NCI-H2081 (cell line): ENCODE results near the gene TMC3.
"Not testable (repeated sequence)": the region's sequence is repeated elsewhere in the genome, so short reads cannot be mapped to it uniquely, and the experiment has no call there.

Source experiments
- DNase-seq, 2 experiments: peaks; one replicate each; lab custom pipeline; 2025; lab: John Stamatoyannopoulos, UW

TMC3 gene

GRCh38 chr15:81384891-81385720, 11.1 kb upstream of the TMC3 start:
- DNase-seq, result peak in 1 of 2 experiments; percentile 22

DNA sequence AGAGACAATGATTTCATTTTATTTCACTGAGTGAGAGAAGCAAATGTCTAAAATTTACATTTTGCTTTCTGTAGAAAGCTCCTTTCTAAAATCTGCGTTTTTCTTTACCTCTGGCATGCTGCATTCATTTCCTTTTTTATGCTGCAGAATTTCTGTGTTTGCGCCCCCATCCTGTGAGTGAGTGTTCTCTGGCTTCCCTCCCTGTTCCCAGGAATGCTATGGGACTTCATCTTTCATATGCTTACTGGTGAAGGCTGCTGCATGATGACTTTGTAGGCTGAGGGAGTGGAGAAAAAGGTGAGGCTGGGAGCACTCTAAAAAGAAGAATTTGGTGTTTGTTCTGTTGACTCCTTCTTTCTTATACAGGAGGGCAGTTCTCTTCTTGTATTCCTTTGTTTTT, 7.7 kb upstream of the TMC3 start:
- no peak for DNase-seq

GRCh38 chr15:81380668-81381067, 6.7 kb upstream of the TMC3 start:
- no peak for DNase-seq

DNA sequence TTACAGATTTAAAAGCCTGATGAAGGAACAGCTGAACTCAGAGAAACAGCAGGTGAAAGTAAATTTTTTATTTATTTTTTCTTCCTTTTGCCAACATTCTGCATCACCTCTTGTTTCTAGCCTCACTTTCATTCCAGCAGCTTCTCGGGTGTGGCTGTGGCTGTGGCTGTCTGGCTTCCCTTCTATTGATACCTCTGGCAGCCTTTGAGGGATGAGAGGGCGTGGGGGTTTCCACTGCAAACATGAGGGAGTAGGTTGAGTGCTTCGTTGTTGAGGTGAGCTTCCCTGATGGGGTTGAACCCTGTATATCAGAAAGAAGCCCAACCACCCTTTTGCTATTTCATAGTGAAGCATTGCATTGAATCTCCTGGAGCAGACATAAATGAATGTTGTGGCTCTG, 6.2 kb upstream of the TMC3 start:
- no peak for DNase-seq

DNA sequence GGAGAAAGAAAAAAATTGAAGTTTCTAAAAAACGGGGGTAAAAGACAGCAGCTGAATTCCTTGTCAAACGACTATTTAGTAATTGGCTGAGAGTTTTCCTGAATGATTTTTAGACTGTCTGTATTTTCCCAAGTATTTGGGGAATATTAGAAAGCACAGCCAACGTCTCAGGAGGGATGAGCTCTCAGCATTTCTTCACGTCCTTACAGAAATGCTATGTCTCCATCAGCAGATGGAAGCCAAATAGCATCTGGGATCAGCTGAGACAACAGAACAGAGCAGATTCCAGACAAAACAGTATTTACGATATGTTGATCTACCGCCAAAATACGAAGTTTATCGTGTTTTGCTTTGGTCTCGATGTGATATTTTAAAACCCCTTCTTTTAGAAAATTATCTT, 5.3 kb upstream of the TMC3 start:
- no peak for DNase-seq

- DNase-seq, result no peak
Observed at GRCh38 chr15:81378443-81378842, 4.4 kb upstream of the TMC3 start.

GRCh38 chr15:81377871-81378270, 3.9 kb upstream of the TMC3 start:
- DNase-seq, result no peak

- no peak for DNase-seq
Observed at GRCh38 chr15:81376231-81376630, 2.2 kb upstream of the TMC3 start.

DNA sequence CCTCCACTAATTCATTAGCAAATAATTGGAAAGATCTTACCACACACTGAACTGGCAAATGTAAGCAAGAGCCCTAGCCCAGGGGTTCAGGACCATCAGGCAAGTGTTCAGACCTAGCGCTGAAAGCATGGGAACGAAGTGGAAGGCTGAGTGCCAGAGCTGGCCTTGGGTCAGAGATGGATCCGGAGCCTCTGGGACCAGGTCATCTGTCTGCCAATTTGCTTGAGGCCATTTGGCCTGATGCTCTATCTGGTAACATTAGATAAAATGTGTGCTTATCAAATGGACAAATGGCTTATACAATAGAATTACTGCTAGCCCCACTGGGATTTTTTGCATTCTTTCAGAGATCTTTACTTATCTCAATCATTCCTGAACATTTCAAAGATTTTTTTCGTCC, 1.4 kb upstream of the TMC3 start:
- no peak for DNase-seq

DNA sequence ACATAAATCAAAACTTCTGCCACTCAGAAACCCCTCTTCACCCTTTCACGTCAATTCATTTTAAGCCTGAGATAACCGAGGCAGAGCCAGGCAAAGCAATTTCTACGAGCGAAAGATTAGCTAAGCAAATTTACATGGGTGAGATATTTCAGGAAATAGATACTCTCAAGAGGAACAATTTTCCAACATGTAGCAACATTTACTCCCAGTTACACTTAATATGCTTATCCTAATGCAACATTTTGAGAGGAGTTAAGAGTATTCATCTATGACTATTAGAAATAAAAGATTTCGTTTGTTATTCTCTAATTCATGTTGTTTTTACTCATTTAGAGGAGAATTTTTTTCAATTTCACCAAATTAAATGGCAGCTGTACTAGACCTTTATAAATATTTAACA, 837 bp downstream of the TMC3 start:
- no peak for DNase-seq

DNA sequence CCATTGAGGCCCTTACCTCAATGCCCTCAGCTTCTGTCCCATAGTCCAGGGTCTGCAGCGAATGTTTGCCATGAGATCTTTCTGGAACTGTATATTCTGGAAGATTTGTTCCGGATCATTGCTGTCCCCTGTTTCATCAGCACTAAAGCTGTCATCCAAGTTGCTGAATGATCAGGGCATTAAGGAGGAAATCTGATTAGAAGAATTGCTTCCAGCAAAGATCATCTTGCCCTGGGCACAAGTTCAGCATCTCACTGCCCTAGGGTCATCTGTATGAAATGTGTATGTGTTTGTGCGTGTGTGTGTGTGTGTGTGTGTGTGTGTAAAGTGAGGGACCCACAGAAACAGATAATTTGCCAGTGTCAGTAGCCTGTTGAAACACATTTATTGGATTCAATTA, 1.4 kb downstream of the TMC3 start:
- no peak for DNase-seq

DNA sequence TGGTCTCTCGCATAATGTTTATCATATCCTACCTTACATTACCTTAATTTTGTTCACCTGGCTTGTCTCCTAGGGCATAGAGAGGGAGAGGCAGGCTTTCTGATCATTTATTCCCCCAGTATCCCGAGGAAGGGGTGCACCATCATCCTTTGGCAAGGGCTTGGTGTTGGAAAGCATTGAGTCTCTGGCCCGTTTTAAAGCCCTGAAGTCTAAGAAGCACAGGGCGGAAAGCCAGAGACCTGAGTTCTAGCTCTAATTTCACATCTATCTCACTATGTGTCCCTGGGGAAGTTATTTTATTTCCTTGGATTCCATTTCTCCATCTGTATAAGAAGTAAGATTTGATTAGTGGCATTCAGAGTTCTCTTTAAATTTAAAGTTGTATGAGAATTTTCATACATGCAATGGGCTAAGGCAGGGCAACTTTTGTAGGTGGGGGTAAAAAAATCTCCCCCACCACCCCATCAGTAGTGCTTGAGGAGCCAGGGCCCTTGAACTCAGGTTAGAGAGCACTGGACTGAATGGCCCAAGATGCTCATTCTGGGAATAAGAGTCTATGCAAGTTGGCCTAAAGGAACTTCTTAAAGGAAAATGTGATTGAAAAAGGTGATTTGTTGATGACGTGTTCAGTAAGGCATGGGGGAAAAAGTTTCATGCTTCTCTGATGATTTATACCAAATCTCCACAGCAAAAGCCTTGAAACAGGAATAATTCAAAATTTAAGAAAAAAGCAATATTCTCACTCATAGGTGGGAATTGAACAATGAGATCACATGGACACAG, 10.1 kb downstream of the TMC3 start:
- no peak for DNase-seq

DNA sequence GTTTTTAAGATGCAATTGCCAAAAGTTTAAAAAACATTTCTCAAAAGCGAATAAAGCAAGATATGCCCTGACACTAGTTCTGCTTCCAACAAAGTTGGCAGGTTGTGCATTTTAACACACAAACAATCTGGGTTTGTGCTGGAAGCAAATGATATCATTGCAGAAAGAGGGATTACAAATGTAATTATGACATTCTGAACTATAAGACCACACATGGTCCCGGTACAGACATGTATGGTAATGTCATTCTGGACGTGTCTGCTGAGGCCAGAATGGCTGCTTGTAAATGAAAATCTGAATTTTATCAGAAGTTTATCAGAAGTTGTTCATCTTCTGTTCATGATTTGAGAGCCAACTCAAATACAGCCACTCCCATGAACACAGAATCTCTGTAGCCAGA, 10.7 kb downstream of the TMC3 start:
- DNase-seq, result no peak

DNA sequence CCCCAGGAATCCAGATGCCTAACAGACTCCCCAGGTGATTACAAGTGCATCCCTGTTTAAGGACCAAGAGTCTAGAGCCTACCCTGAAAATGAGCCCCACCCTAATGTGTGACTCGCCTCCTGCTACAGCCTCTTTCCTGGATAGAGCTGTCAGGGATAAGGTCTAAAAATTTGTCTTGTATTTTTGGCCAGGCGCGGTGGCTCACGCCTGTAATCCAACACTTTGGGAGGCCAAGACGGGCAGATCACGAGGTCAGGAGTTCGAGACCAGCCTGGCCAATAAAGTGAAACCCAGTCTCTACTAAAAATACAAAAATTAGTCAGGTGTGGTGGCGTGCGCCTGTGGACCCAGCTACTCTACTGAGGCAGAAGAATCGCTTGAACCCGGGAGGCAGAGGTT, 11.2 kb downstream of the TMC3 start:
- no peak for DNase-seq

- DNase-seq, result no peak
Observed at GRCh38 chr15:81361891-81362290, 12.1 kb downstream of the TMC3 start.

GRCh38 chr15:81360491-81360890, 13.5 kb downstream of the TMC3 start:
- DNase-seq, result no peak

- no peak for DNase-seq
Observed at GRCh38 chr15:81358248-81358647, 15.8 kb downstream of the TMC3 start.

- DNase-seq, result no peak
Observed at GRCh38 chr15:81357180-81357686, 16.8 kb downstream of the TMC3 start.

DNA sequence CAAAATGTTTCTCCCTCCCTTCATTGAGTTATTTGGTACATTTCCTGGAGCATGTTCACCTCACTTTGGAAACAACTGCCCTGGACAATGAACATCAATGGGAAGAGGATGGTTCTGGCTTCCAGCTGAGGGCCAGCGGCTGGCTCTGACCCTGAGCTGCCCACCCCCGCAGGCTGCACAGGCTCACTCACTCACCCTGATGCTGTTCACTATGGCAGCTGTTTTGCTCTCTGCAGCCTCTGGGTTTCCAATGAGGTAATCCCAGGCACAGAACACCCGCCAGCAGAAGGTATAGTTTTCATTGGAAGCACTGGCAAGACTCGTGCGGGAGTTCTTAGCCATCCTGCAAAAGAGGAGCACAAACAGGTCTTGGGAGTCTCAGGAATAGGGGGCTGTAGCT, 17.8 kb downstream of the TMC3 start:
- no peak for DNase-seq

GRCh38 chr15:81351651-81352050, 22.4 kb downstream of the TMC3 start:
- DNase-seq, result no peak

DNA sequence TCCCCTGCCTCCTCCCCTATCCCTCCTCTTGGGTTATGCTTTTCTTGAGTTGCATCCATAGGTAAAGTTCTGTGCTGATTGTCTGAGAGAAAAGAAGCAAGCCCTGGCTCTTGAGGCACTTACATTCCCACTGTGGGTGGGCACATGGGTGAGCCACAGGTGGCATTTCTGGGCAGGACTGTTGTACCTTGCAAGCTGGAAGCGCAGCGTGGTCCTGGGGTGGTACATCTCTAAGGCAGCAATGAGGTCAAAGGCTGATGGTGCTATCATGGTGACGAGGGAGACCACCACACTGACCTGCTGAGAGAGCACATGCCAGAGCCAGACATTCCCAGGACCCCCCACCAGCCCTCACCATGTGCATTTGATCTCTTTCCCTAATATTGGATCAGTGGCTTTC, 24.7 kb downstream of the TMC3 start:
- no peak for DNase-seq

DNA sequence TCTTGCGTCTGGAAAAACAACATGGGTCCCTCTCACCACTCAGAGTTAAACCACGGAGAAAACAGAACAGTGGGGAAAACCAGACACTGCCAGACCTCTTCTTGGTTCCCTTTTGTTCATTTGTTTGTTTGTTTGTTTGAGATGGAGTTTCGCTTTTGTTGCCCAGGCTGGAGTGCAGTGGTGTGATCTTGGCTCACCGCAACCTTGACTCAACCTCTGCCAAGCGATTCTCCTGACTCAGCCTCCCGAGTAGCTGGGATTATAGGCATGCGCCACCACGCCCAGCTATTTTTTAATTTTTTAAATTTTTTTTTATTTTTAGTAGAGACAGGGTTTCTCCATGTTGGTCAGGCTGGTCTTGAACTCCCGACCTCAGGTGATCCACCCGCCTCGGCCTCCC, 25.3 kb downstream of the TMC3 start:
- DNase-seq, result not testable (repeated sequence)

DNA sequence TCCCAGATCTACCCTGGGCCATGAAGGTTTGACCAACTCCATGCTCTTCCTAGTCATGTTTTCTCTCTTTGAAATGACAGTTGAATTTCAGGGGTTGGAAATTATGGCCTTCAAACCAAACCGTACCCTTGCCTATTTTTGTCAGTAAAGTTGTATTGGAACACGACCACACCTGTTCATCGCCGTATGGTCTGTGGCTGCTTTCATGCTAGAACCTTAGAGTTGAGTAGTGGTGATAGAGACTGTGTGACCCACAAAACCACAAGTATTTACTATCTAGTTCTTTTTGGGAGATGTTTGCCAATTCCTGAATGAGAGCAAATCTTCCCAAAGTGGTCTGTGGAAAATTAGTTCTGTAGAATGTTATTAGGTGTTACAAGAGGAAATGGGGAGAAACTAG, 26.1 kb downstream of the TMC3 start:
- DNase-seq, result no peak
